ENCODE measurements around the gene XCR1. TPM values are rescaled to one million over a fixed set of nuclear protein-coding genes. Genes with fewer than 3 reads are reported as not detected.

Gene XCR1
- total RNA-seq, 1 experiment from 2014 or later: 0.02 TPM

DNA sequence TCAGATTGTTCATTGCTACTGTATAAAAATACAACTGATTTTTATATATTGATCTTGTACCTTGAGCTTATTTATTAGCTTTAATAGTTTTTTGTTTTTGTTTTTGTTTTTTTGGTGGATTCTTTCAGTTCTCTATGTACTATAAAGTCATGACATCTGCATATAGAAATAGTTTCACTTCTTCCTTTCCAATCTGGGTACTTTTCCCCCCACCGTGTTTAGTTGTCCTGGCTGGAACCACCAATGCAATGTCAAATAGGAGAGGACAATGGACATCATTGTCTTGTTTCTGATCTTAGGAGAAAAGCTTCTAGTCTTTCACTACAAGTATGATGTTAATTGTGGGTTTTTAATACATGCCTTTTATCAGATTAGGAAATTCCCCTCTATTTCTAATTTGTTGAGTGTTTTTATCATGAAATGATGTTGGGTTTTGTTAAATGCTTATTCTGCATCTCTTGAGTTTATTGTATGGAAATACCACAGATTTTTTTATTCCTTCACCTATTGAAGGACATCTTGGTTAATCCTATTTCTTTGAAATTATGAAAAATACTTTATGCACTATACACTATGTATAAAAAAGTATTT lies 2.8 kb upstream of the XCR1 start:
- ChIA-PET CTCF (interaction anchor here (1.4 kb wide), 1 partner anchor 49 kb away, joined by 4 read pairs; no protein-coding TSS in a partner anchor), POLR2A (no interaction called here)
- ATAC-seq (no peak), DNase-seq (ENCODE audit: low spot score) (no peak)
- H3K9me3 Mint-ChIP-seq: peaks cover 25% of the 10 kb centered on the region
- H3K27me3 Mint-ChIP-seq (ENCODE audit: low read depth): peaks cover 6% of the 10 kb centered on the region; the same call in 1 of the 2 replicates
- no peak overlapping the region for H3K27ac Mint-ChIP-seq
- no peak for TF ChIP-seq ZNF138 (CRISPR knock-in tag; conservative IDR thresholded peaks at IDR 0.05)
- TF ChIP-seq, protein P1, sequence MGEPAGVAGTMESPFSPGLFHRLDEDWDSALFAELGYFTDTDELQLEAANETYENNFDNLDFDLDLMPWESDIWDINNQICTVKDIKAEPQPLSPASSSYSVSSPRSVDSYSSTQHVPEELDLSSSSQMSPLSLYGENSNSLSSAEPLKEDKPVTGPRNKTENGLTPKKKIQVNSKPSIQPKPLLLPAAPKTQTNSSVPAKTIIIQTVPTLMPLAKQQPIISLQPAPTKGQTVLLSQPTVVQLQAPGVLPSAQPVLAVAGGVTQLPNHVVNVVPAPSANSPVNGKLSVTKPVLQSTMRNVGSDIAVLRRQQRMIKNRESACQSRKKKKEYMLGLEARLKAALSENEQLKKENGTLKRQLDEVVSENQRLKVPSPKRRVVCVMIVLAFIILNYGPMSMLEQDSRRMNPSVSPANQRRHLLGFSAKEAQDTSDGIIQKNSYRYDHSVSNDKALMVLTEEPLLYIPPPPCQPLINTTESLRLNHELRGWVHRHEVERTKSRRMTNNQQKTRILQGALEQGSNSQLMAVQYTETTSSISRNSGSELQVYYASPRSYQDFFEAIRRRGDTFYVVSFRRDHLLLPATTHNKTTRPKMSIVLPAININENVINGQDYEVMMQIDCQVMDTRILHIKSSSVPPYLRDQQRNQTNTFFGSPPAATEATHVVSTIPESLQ (CRISPR knock-in tag; IDR thresholded peaks at IDR 0.05): no peak
- no peak for TF ChIP-seq FOXK1 (CRISPR knock-in tag; IDR thresholded peaks at IDR 0.05)
- TF ChIP-seq, protein P2, sequence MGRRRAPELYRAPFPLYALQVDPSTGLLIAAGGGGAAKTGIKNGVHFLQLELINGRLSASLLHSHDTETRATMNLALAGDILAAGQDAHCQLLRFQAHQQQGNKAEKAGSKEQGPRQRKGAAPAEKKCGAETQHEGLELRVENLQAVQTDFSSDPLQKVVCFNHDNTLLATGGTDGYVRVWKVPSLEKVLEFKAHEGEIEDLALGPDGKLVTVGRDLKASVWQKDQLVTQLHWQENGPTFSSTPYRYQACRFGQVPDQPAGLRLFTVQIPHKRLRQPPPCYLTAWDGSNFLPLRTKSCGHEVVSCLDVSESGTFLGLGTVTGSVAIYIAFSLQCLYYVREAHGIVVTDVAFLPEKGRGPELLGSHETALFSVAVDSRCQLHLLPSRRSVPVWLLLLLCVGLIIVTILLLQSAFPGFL (CRISPR knock-in tag; IDR thresholded peaks at IDR 0.05; ENCODE audit: borderline replicate concordance): no peak
- TF ChIP-seq, protein P3, sequence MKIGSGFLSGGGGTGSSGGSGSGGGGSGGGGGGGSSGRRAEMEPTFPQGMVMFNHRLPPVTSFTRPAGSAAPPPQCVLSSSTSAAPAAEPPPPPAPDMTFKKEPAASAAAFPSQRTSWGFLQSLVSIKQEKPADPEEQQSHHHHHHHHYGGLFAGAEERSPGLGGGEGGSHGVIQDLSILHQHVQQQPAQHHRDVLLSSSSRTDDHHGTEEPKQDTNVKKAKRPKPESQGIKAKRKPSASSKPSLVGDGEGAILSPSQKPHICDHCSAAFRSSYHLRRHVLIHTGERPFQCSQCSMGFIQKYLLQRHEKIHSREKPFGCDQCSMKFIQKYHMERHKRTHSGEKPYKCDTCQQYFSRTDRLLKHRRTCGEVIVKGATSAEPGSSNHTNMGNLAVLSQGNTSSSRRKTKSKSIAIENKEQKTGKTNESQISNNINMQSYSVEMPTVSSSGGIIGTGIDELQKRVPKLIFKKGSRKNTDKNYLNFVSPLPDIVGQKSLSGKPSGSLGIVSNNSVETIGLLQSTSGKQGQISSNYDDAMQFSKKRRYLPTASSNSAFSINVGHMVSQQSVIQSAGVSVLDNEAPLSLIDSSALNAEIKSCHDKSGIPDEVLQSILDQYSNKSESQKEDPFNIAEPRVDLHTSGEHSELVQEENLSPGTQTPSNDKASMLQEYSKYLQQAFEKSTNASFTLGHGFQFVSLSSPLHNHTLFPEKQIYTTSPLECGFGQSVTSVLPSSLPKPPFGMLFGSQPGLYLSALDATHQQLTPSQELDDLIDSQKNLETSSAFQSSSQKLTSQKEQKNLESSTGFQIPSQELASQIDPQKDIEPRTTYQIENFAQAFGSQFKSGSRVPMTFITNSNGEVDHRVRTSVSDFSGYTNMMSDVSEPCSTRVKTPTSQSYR (CRISPR knock-in tag; IDR thresholded peaks at IDR 0.05): no peak
- no peak for TF ChIP-seq NR1H2 (CRISPR knock-in tag; IDR thresholded peaks at IDR 0.05)
- TF ChIP-seq GTF2I (CRISPR knock-in tag; conservative IDR thresholded peaks at IDR 0.05): no peak
- TF ChIP-seq, protein P4, sequence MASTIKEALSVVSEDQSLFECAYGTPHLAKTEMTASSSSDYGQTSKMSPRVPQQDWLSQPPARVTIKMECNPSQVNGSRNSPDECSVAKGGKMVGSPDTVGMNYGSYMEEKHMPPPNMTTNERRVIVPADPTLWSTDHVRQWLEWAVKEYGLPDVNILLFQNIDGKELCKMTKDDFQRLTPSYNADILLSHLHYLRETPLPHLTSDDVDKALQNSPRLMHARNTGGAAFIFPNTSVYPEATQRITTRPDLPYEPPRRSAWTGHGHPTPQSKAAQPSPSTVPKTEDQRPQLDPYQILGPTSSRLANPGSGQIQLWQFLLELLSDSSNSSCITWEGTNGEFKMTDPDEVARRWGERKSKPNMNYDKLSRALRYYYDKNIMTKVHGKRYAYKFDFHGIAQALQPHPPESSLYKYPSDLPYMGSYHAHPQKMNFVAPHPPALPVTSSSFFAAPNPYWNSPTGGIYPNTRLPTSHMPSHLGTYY (CRISPR knock-in tag; IDR thresholded peaks at IDR 0.05): no peak
- TF ChIP-seq ZNF396 (CRISPR knock-in tag; IDR thresholded peaks at IDR 0.05; ENCODE audit: borderline replicate concordance): no peak
- TF ChIP-seq OVOL2 (CRISPR knock-in tag; IDR thresholded peaks at IDR 0.05; ENCODE audit: borderline replicate concordance): no peak
- TF ChIP-seq, protein P5, sequence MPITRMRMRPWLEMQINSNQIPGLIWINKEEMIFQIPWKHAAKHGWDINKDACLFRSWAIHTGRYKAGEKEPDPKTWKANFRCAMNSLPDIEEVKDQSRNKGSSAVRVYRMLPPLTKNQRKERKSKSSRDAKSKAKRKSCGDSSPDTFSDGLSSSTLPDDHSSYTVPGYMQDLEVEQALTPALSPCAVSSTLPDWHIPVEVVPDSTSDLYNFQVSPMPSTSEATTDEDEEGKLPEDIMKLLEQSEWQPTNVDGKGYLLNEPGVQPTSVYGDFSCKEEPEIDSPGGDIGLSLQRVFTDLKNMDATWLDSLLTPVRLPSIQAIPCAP (CRISPR knock-in tag; IDR thresholded peaks at IDR 0.05): no peak
- H3K4me1 Mint-ChIP-seq: no peaks in the 10 kb centered on the region
- H3K4me3 Mint-ChIP-seq: no peak overlapping the region
- H3K36me3 Mint-ChIP-seq: peaks cover 9% of the 10 kb centered on the region

DNA sequence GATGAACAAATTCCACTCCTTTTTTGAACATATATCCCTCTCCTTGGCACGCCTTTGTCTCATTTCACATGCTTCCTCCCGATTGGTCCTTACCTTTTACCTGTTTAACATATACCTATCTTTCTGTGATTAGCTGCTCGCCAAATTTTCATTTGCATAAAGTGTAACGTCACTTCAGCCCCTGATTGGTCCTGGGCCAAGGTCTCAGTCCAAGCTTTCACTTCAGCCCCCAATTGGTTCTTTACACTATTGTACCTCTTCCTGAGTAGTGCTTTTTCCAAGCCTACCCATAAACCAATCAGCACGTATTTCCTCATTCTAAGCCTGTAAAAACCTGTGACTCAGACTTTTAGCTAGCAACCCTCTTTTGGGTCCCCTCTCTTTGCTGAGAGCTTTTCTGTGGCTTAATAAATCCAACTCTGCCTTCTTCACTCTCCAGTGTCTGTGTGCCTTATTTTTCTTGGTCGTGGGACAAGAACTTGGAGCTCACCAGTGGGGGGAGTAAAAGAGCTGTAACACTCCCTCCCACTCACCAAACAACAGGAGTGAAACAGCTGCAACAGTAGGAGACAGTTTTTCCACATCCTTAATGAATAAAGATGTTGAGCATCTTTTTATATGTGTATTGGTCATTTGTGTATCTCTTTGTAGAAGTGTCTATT lies 584 bp upstream of the XCR1 start:
- CTCF ChIA-PET: interaction anchor here (2.0 kb wide), 1 partner anchor 51 kb away, joined by 8 read pairs; no protein-coding TSS in a partner anchor
- H3K9me3 Mint-ChIP-seq: peaks cover 25% of the 10 kb centered on the region
- H3K4me1 Mint-ChIP-seq: no peaks in the 10 kb centered on the region
- no peak for DNase-seq (ENCODE audit: low spot score)
- no peak overlapping the region for H3K27ac Mint-ChIP-seq
- H3K36me3 Mint-ChIP-seq: peaks cover 9% of the 10 kb centered on the region
- H3K27me3 Mint-ChIP-seq (ENCODE audit: low read depth): peaks cover 6% of the 10 kb centered on the region; the same call in 1 of the 2 replicates
- H3K4me3 Mint-ChIP-seq: no peak overlapping the region
- no peak for ATAC-seq
- POLR2A ChIA-PET: no interaction called here
- no peak for TF ChIP-seq NR3C1 (CRISPR knock-in tag; conservative IDR thresholded peaks at IDR 0.05; ENCODE audit: low read depth)
- TF ChIP-seq, protein P6, sequence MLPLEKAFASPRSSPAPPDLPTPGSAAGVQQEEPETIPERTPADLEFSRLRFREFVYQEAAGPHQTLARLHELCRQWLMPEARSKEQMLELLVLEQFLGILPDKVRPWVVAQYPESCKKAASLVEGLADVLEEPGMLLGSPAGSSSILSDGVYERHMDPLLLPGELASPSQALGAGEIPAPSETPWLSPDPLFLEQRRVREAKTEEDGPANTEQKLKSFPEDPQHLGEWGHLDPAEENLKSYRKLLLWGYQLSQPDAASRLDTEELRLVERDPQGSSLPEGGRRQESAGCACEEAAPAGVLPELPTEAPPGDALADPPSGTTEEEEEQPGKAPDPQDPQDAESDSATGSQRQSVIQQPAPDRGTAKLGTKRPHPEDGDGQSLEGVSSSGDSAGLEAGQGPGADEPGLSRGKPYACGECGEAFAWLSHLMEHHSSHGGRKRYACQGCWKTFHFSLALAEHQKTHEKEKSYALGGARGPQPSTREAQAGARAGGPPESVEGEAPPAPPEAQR (CRISPR knock-in tag; IDR thresholded peaks at IDR 0.05): no peak
- no peak for TF ChIP-seq TCF7 (CRISPR knock-in tag; IDR thresholded peaks at IDR 0.05; ENCODE audit: low read depth)
- no peak for TF ChIP-seq KAT7 (CRISPR knock-in tag; IDR thresholded peaks at IDR 0.05; ENCODE audit: borderline replicate concordance)
- no peak for TF ChIP-seq SMAD3 (CRISPR knock-in tag; IDR thresholded peaks at IDR 0.05; ENCODE audit: borderline replicate concordance)
- TF ChIP-seq ETV6 (CRISPR knock-in tag; IDR thresholded peaks at IDR 0.05): no peak
- no peak for TF ChIP-seq SP1 (CRISPR knock-in tag; conservative IDR thresholded peaks at IDR 0.05)
- no peak for TF ChIP-seq NFYB (CRISPR knock-in tag; conservative IDR thresholded peaks at IDR 0.05; ENCODE audit: low read depth)
- no peak for TF ChIP-seq JUN (CRISPR knock-in tag; IDR thresholded peaks at IDR 0.05)
- TF ChIP-seq, protein P7, sequence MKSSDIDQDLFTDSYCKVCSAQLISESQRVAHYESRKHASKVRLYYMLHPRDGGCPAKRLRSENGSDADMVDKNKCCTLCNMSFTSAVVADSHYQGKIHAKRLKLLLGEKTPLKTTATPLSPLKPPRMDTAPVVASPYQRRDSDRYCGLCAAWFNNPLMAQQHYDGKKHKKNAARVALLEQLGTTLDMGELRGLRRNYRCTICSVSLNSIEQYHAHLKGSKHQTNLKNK (CRISPR knock-in tag; IDR thresholded peaks at IDR 0.05): no peak
- no peak for TF ChIP-seq CREB1 (CRISPR knock-in tag; IDR thresholded peaks at IDR 0.05)
- TF ChIP-seq, protein P8, sequence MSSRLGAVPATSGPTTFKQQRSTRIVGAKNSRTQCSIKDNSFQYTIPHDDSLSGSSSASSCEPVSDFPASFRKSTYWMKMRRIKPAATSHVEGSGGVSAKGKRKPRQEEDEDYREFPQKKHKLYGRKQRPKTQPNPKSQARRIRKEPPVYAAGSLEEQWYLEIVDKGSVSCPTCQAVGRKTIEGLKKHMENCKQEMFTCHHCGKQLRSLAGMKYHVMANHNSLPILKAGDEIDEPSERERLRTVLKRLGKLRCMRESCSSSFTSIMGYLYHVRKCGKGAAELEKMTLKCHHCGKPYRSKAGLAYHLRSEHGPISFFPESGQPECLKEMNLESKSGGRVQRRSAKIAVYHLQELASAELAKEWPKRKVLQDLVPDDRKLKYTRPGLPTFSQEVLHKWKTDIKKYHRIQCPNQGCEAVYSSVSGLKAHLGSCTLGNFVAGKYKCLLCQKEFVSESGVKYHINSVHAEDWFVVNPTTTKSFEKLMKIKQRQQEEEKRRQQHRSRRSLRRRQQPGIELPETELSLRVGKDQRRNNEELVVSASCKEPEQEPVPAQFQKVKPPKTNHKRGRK (CRISPR knock-in tag; IDR thresholded peaks at IDR 0.05; ENCODE audit: borderline replicate concordance): no peak
